Stimulated activated memory B cell treated with anti-CD40 and anti-IgM and Interleukin-4, amounts not matched to agents 10 μg/mL and 1 μg/mL and 100 μg/mL, for 72 hours (primary cell): Measurements from ENCODE around the gene MAP6.
"Not testable (repeated sequence)": the region's sequence is repeated elsewhere in the genome, so short reads cannot be mapped to it uniquely, and the experiment has no call there.

Source experiments
- ATAC-seq: fragments of 150-1000 bp; cut with Tn5 transposase; 2 replicates; pipeline ENCODE4 v1.10.0; 2021
- H3K27ac Mint-ChIP-seq: one replicate; pipeline ENCODE4 v1.8.0; 2022; ENCODE audit warnings: mild to moderate bottlenecking, mixed read lengths
- H3K27me3 Mint-ChIP-seq: one replicate; pipeline ENCODE4 v1.8.0; 2022; ENCODE audit warnings: mixed read lengths
- H3K36me3 Mint-ChIP-seq: one replicate; pipeline ENCODE4 v1.8.0; 2022; ENCODE audit warnings: mixed read lengths
- H3K4me1 Mint-ChIP-seq: one replicate; pipeline ENCODE4 v1.8.0; 2022; ENCODE audit warnings: mixed read lengths
- H3K4me3 Mint-ChIP-seq: one replicate; pipeline ENCODE4 v1.8.0; 2022; ENCODE audit warnings: mild to moderate bottlenecking, moderate library complexity, mixed read lengths
- H3K9me3 Mint-ChIP-seq: one replicate; pipeline ENCODE4 v1.8.0; 2022; ENCODE audit warnings: mixed read lengths

Gene MAP6

GRCh38 chr11:75668451-75669297 lies at the start of gene MAP6:
TSS of gene MAP6 (minus strand) at chr11:75669038. CDS start at chr11:75668369, 669 bp downstream.
- Mint-ChIP-seq H3K9me3 (peaks cover 8% of the 10 kb centered on the region), H3K4me3 (peak within 1 kb of the TSS; percentile 89), H3K27ac (no peak within 1 kb of the TSS), H3K4me1 (peaks cover 22% of the 10 kb centered on the region), H3K27me3 (peaks cover 65% of the 10 kb centered on the region), H3K36me3 (no peaks in the 10 kb centered on the region)
- peak; percentile 57 for ATAC-seq

- H3K9me3 Mint-ChIP-seq: no peaks in the 10 kb centered on the region
- peaks cover 9% of the 10 kb centered on the region for H3K4me1 Mint-ChIP-seq
- H3K36me3 Mint-ChIP-seq: no peaks in the 10 kb centered on the region
- no peaks in the 10 kb centered on the region for H3K27me3 Mint-ChIP-seq
- ATAC-seq: no peak
- H3K4me3 Mint-ChIP-seq: no peak within 1 kb of the TSS
- H3K27ac Mint-ChIP-seq: peak within 1 kb of the TSS; percentile 41
Measured at GRCh38 chr11:75717608-75718418, 49.0 kb upstream of the MAP6 start, which contains the start of gene MOGAT2. TSS of gene MOGAT2 (plus strand) at chr11:75717838. CDS start at chr11:75717889, 51 bp downstream.

GRCh38 chr11:75716659-75717058 lies 47.8 kb upstream of the MAP6 start:
- Mint-ChIP-seq H3K4me3 (no peak overlapping the region), H3K27ac (no peak overlapping the region), H3K9me3 (no peaks in the 10 kb centered on the region), H3K4me1 (peaks cover 8% of the 10 kb centered on the region), H3K27me3 (no peaks in the 10 kb centered on the region), H3K36me3 (no peaks in the 10 kb centered on the region)
- ATAC-seq: no peak

GRCh38 chr11:75715688-75716087 lies 46.9 kb upstream of the MAP6 start:
- ATAC-seq: no peak
- no peaks in the 10 kb centered on the region for H3K27me3 Mint-ChIP-seq
- peaks cover 8% of the 10 kb centered on the region for H3K4me1 Mint-ChIP-seq
- H3K27ac Mint-ChIP-seq: no peak overlapping the region
- H3K36me3 Mint-ChIP-seq: no peaks in the 10 kb centered on the region
- no peak overlapping the region for H3K4me3 Mint-ChIP-seq
- no peaks in the 10 kb centered on the region for H3K9me3 Mint-ChIP-seq

- Mint-ChIP-seq H3K4me1 (peaks cover 7% of the 10 kb centered on the region), H3K27ac (no peak overlapping the region), H3K4me3 (no peak overlapping the region), H3K27me3 (no peaks in the 10 kb centered on the region), H3K9me3 (no peaks in the 10 kb centered on the region), H3K36me3 (no peaks in the 10 kb centered on the region)
- ATAC-seq: no peak
Measured at GRCh38 chr11:75714211-75714610, 45.4 kb upstream of the MAP6 start.

DNA sequence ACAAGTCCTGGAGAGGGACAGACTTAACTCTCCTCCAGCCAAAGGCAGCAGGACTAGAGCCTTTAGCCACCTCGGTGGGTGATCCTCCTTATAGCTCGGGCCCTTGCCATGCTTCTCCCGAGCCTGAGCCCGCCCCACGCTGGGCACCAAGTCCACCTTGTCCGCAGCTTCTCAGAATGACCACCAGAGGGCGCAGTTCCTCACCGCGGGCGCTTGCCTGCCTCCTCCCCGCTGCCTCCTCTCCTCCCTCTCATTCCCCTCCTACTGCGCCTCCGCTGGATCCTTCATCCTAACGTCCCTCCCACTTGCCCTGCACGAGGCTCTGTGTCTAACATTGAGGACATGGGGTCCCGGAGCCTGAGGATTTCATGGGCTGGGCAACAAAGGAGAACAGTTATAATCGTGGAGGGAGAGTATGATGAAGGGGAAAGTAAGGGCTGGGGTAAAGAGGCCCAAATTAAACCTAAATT lies 37.5 kb upstream of the MAP6 start:
- Mint-ChIP-seq H3K9me3 (no peaks in the 10 kb centered on the region), H3K27me3 (peaks cover 7% of the 10 kb centered on the region)
- ATAC-seq: peak; percentile 84

DNA sequence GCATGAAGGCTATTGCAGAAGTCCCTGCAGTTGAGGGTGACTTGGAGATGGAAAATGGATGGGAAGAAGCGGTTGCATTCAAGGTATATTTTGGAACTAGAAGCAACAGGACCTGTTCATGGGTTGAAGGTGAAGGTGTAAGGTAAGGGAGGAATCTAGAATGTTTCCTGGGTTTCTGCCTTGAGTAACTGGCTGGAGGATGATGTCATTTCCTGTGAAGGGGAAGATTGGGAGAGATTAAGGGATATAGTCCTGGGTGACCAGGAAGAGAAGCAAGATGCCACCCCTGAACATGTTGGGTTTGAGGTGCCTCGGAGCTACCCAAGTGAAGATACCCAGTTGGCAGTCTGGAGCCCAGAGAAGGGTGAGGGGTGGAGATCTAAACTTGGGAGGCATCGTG lies 36.7 kb upstream of the MAP6 start:
- H3K27ac Mint-ChIP-seq: peak overlapping the region; percentile 43
- no peak for ATAC-seq
- H3K27me3 Mint-ChIP-seq: peaks cover 7% of the 10 kb centered on the region
- H3K4me3 Mint-ChIP-seq: no peak overlapping the region
- peaks cover 14% of the 10 kb centered on the region for H3K4me1 Mint-ChIP-seq
- no peaks in the 10 kb centered on the region for H3K36me3 Mint-ChIP-seq
- H3K9me3 Mint-ChIP-seq: no peaks in the 10 kb centered on the region

More for the DNA sequence above, 37.5 kb upstream of the MAP6 start:
- Mint-ChIP-seq H3K36me3 (no peaks in the 10 kb centered on the region), H3K4me1 (peaks cover 14% of the 10 kb centered on the region), H3K4me3 (no peak overlapping the region), H3K27ac (peak overlapping the region; percentile 43)

GRCh38 chr11:75703695-75704237 lies 34.9 kb upstream of the MAP6 start:
- H3K36me3 Mint-ChIP-seq: no peaks in the 10 kb centered on the region
- H3K27ac Mint-ChIP-seq: no peak overlapping the region
- no peaks in the 10 kb centered on the region for H3K9me3 Mint-ChIP-seq
- peaks cover 20% of the 10 kb centered on the region for H3K27me3 Mint-ChIP-seq
- ATAC-seq: no peak
- no peak overlapping the region for H3K4me3 Mint-ChIP-seq
- peaks cover 14% of the 10 kb centered on the region for H3K4me1 Mint-ChIP-seq

DNA sequence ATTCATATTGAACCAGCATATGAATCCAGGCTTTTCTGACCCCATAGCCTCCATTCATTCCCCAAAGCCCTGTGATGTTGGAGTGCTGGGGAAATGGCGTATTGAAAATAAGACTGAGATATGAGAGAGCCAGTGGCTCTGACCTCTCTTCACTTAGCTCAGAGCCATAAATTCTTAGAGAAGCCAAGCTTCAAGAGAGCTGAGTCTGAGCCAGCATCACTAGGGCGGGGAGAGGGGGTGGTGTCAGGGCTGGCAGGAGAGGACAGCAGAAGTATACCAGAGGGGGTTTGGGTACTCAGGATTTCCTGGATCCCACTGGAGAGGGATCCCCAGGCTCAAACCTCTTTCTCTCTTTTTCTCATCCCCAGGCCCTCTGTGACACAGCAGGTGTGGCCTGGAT lies 32.1 kb upstream of the MAP6 start:
- Mint-ChIP-seq H3K36me3 (no peaks in the 10 kb centered on the region), H3K27me3 (peaks cover 30% of the 10 kb centered on the region), H3K4me1 (peaks cover 7% of the 10 kb centered on the region), H3K27ac (no peak overlapping the region), H3K4me3 (no peak overlapping the region), H3K9me3 (no peaks in the 10 kb centered on the region)
- no peak for ATAC-seq

- no peaks in the 10 kb centered on the region for H3K4me1 Mint-ChIP-seq
- peaks cover 23% of the 10 kb centered on the region for H3K27me3 Mint-ChIP-seq
- H3K36me3 Mint-ChIP-seq: no peaks in the 10 kb centered on the region
Measured at GRCh38 chr11:75697906-75698581, 29.2 kb upstream of the MAP6 start.

DNA sequence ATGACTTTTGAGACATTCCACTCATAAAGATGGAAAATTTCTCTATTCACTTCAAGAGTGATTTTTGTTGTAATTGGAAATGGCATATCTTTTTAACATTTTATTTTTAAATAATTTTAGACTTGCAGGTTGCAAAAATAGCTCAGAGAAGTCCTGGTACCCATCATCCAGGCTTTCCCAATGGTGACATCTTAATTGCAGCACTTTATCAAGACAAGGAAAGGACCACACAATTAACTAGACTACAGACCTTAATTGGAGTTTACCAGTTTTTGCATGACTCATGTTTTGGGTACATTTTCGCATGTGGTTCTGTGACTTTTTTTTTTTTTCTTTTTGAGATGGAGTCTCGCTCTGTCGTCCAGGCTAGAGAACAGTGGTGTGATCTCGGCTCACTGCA lies 23.0 kb upstream of the MAP6 start:
- ATAC-seq: no peak
- Mint-ChIP-seq H3K9me3 (peaks cover 6% of the 10 kb centered on the region), H3K4me1 (peaks cover 32% of the 10 kb centered on the region), H3K36me3 (peaks cover 3% of the 10 kb centered on the region), H3K27ac (peak overlapping the region; percentile 90), H3K27me3 (no peaks in the 10 kb centered on the region), H3K4me3 (no peak overlapping the region)

More at GRCh38 chr11:75697906-75698581, 29.2 kb upstream of the MAP6 start:
- no peak for ATAC-seq
- H3K9me3 Mint-ChIP-seq: no peaks in the 10 kb centered on the region
- H3K27ac Mint-ChIP-seq: no peak overlapping the region
- no peak overlapping the region for H3K4me3 Mint-ChIP-seq

DNA sequence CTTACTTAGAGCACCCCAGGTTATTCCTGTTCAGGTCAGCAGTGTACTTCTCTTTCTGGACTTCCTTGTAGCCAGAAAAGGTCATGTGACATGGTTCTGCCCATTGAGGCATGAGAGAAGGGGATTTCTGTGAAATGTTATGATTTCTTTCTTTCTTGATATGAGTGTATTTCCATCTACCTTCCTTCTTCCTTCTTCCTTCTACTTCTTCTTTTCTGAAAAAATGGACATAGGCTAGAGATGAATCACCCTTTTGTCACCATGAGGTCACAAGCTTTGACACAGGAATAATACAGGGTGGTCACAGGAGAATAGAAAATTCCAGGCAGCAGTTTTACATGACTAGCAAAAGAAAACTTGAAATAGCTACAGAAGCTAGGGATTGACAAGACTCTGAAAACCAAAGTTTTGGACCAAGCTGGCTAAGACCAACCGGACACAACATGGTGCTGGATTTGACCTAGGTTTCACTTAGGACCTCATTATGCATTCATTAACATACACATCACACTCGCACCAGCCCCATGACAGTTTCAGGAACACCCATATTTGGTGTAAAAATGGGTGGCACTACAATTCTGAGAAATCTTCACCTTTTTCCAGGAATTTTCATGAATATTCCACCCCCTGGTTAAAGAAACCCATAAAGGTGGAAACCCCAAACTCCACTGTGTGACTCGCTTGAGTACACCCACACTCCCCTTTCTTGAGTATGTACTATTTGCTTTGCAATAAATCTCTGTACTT lies 21.2 kb upstream of the MAP6 start:
- Mint-ChIP-seq H3K27ac (peak overlapping the region; percentile 90), H3K4me1 (peaks cover 32% of the 10 kb centered on the region), H3K9me3 (peaks cover 20% of the 10 kb centered on the region), H3K4me3 (peak overlapping the region; percentile 58), H3K36me3 (peaks cover 19% of the 10 kb centered on the region), H3K27me3 (no peaks in the 10 kb centered on the region)
- peak; percentile 92 for ATAC-seq

DNA sequence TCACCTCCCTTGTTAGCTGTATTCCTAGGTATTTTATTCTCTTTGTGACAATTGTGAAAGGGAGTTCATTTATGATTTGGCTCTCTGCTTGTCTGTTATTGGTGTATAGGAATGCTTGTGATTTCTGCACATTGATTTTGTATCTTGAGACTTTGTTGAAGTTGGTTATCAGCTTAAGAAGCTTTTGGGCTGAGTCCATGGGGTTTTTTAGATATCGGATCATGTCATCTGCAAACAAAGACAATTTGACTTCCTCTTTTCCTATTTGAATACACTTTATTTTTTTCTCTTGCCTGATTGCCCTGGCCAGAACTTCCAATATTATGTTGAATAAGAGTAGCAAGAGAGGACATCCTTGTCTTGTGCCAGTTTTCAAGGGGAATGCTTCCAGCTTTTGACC lies 15.0 kb upstream of the MAP6 start:
- peaks cover 21% of the 10 kb centered on the region for H3K36me3 Mint-ChIP-seq
- not testable (repeated sequence) for H3K27ac Mint-ChIP-seq, ATAC-seq, H3K27me3 Mint-ChIP-seq, H3K4me3 Mint-ChIP-seq
- H3K4me1 Mint-ChIP-seq: peaks cover 20% of the 10 kb centered on the region
- H3K9me3 Mint-ChIP-seq: peaks cover 26% of the 10 kb centered on the region

- H3K27ac Mint-ChIP-seq: no peak overlapping the region
- H3K4me1 Mint-ChIP-seq: peaks cover 9% of the 10 kb centered on the region
- no peak for ATAC-seq
- no peak overlapping the region for H3K4me3 Mint-ChIP-seq
- H3K9me3 Mint-ChIP-seq: peaks cover 6% of the 10 kb centered on the region
- no peaks in the 10 kb centered on the region for H3K36me3 Mint-ChIP-seq
- H3K27me3 Mint-ChIP-seq: peaks cover 8% of the 10 kb centered on the region
Measured at GRCh38 chr11:75679566-75679965, 10.7 kb upstream of the MAP6 start.
